GM12865 (cell line): ENCODE results near the gene OR2AG2.

Experiments
- DNase-seq: peaks from one replicate; pipeline ENCODE4 v3.0.0; 2010; ENCODE audit warnings: low read depth
- H3K4me3 ChIP-seq: 2 replicates; pipeline ENCODE4 v1.5.1; 2011; ENCODE audit warnings: mild to moderate bottlenecking, low read depth, low read length, control low read depth
- TF ChIP-seq, protein P1 (sequence below): IDR thresholded peaks from 2 replicates; pipeline ENCODE4 v1.5.1; 2011; ENCODE audit warnings: low read length, control low read depth, low read depth, inconsistent platforms; ENCODE audit not compliant: insufficient read depth; ENCODE audit errors: missing control alignments

The OR2AG2 gene

DNA sequence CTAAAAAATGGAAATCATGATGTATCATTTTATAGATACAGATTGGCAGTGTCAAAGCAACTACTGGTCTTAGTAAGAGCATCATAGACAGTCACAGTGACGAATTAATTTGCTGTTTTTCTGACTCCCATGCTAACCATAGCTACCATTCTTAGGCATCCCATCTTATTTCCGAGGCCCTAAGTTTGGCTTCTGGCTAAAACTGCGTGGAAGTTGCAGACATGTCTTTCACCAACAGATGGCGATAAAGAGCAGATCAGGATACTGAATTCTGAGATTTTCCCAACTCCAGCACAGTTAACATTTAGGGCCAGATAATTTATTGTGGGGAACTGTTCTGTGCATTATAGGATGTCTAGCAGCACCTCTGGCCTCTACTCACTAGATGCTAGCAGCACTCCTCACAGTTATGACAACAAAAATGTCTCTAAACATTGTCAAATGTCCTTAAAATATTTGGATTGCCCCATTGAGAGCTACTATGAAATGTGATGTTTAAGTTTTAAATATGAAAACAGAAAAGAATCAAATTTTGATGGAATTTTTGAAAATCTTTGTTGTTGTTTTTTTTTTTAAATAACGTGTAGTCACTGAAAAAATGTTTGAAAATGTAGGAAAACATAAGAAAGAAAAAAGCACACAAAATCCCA, 16.3 kb downstream of the OR2AG2 start:
- TF ChIP-seq, protein P1, sequence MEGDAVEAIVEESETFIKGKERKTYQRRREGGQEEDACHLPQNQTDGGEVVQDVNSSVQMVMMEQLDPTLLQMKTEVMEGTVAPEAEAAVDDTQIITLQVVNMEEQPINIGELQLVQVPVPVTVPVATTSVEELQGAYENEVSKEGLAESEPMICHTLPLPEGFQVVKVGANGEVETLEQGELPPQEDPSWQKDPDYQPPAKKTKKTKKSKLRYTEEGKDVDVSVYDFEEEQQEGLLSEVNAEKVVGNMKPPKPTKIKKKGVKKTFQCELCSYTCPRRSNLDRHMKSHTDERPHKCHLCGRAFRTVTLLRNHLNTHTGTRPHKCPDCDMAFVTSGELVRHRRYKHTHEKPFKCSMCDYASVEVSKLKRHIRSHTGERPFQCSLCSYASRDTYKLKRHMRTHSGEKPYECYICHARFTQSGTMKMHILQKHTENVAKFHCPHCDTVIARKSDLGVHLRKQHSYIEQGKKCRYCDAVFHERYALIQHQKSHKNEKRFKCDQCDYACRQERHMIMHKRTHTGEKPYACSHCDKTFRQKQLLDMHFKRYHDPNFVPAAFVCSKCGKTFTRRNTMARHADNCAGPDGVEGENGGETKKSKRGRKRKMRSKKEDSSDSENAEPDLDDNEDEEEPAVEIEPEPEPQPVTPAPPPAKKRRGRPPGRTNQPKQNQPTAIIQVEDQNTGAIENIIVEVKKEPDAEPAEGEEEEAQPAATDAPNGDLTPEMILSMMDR: peak; percentile 90
- no peak overlapping the region for H3K4me3 ChIP-seq
- peak; percentile 38 for DNase-seq

DNA sequence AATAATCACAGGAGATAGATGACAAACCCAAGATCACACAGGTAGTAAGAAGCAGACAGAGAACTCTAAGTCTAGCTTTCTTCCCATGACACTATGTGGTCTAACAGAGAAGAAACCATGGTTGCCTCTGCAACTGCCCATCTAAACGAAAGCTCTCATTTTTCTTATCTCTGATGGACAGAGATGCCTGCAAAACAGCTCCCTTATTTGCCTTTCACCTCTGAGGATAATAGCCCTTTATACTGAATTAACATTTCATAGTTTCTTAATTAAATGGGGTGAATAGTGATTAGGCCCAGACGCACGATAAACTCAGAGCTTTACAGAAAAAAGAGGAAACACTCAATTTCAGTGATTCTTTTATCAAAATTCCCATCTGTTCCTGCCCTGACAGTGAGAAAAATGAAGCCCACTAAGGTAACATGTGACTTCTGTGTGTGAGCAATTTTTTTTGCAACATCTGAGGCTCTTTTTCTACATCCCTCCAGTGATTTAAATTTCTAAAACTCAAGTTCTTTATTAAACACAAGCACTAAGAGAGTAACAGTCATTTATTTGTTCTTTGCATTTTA, 24.6 kb downstream of the OR2AG2 start:
- TF ChIP-seq, protein P1: no peak
- DNase-seq: peak; percentile 18
- peak overlapping the region; percentile 97 for H3K4me3 ChIP-seq

DNA sequence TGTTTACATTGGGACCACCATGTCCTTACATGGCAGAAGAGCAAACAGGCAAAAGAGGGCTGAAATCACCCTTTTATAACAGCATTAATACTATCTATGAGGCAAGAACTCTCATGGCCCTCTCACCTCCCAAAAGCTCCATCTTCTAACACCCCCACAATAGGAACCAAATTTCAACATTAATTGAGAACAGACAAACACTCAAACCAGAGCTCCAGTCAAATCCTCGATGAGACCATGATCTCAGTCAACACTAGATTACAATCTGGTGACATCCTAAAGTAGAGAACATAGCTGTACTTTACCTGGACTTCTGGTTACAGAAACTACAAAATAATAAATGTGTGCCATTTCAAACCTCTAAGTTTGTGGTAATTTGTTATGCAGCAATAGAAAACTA, 25.1 kb downstream of the OR2AG2 start:
- TF ChIP-seq, protein P1: no peak
- H3K4me3 ChIP-seq: peak overlapping the region; percentile 97
- DNase-seq: no peak

DNA sequence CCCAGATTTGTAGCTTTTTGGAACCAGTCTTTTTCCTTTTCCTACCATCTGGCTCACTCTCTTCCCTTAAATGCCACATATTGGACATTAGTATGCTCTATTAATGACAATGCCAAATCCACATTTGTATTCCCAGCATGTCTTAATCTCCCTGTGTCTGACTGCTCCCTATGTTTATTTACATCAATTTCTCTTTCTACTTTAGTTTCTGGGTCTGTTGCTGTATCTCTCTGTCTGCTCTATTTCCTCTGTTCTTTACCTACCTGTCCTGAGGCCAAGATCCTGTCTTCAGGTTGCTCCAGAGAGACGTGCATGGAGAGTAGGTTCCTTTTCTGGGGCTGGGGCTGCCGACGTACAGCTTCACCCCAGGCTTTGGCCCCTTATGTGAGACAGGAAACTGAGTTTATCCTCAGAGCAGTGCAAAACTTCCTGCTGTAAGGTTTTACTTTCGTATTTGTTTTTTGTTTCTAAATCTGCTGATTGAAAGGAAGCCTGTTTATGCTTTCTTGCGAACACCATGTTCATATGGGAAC, 25.6 kb downstream of the OR2AG2 start:
- H3K4me3 ChIP-seq: peak overlapping the region; percentile 97
- TF ChIP-seq, protein P1: no peak
- peak; percentile 87 for DNase-seq

DNA sequence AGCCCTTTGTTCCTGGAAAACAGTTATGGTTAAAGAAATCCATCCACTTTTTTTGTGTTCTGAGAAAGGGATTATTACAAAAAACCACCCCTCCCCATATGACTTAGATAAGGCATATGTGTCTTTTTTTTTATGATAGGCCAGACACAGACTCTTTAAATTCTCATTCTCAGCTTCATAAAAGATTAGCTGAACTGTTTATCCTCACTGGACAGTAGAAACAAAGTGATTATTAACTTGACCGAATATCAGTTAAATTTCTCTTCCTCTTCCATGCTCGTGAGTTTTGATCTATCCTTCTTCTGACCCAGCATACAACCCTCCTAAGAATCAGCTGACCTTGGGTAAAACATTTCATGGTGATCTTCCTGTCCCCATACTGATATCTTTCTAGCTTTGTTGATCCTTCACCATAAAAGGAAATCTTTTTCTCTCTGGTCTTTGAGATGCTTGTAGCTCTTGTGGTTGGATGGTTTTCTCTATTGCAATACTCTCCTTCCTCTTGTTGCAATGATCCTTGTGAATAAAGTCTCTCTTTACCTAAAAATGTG, 26.2 kb downstream of the OR2AG2 start:
- H3K4me3 ChIP-seq: peak overlapping the region; percentile 97
- TF ChIP-seq, protein P1: no peak
- DNase-seq: peak; percentile 75

DNA sequence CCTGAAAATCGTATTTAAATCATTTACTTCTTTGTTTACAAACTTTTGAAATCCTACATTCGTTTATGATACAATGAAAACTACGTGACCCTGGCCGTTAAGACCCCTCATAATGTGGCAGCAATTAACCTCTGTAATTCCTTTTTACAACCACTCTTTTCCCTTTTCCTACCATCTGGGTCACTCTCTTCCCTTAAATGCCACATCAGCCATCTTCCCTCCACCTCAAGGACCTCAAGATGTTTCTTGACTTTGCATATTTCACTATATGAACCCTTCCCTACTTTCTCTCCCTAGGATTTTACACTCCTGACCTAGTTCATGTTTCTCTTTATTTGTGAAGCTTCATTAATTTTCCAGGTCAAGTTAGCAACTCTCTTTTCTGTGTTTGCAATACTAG, 26.8 kb downstream of the OR2AG2 start:
- H3K4me3 ChIP-seq: peak overlapping the region; percentile 97
- TF ChIP-seq, protein P1: no peak
- peak; percentile 15 for DNase-seq

DNA sequence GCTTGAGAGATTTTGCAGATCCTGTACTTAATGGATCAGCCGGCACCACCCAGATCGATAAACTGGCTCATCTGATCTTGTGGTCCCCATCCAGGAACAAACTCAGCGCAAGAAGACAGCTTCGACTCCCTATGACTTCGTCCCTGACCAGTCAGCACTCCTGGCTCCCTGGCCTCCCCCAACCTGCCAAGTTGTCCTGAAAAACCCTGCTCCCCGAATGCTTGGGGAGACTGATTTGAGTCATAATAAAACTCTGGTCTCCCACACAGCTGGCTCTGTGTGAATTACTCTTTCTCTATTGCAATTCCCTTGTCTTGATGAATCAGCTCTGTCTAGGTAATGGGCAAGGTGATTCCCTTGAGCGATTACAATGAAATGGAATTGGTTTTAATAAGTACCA, 29.5 kb downstream of the OR2AG2 start:
- peak overlapping the region; percentile 43 for H3K4me3 ChIP-seq
- no peak for DNase-seq
- TF ChIP-seq, protein P1: no peak
